ENCODE measurements around the gene PLOD2.

GRCh38 chr3:146199762-146200161 lies 38.8 kb upstream of the PLOD2 start:
- no peak for TF ChIP-seq CTCF (IDR thresholded peaks at IDR 0.05)
- TF ChIP-seq EZH2 (IDR thresholded peaks at IDR 0.05), result no peak
